Epithelial cell of alveolus of lung (primary cell): ENCODE measurements around the gene MCOLN2. TPM values are rescaled to one million over a fixed set of nuclear protein-coding genes. Genes with fewer than 3 reads are reported as not detected.

Experiments used
- total RNA-seq: library from RNA; depleted of rRNA; stranded (reverse); fragments of >200 nt; gene quantifications from 2 replicates; pipeline ENCODE4 v1.2.1, GENCODE V29; 2015

MCOLN2 gene
- 0.88 and 2.1 TPM in 2 replicates for total RNA-seq

DNA sequence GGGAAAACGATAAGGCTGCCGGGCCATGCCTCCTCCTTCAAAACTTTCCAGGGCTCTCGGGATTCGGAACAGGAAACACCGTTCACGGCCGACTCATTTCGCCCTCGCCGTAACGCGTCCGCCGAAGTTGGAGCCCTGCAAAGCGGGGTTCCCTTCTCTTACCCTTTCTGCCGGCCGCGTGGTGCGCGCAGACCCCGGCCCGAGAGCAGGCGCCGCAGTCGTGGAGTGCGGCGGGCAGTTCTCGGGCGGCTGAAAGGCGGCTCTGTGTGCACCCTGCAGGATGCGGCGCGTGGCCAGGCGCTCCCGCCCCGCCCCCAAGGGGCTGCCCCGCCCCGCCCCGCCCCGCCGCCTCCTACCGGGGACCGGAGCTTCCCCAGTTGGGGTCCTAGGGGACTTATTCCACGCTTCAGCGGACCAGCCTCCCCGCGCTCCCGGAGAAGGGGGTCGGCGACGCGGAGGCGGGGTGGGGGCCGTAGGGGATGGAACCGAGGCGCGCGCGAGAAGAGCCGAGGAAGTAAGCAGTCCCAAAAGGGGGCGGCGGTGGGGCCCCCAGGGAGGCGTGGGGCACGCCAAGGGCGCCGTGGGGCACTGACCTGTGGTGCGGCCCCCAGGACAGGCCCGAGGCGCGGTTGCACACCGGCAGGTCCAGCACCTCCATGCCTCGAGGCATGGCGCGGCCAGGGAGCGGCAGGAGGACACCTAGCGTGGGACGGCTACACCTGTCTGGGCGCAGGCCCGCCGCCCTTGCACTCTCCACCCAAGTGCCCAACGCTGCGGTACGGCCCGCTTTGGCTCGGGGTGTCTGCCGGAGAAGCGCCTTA, at the start of gene MCOLN2:
TSS of gene MCOLN2 (minus strand) at position 268 of the 821 bp plus-strand sequence. CDS start at position 27, 241 bp downstream.

GRCh38 chr1:84892705-84893618, 104.0 kb downstream of the MCOLN2 start, which contains the start of gene LPAR3:
LPAR3 (minus strand) TSS chr1:84893206; CDS start chr1:84866120, 27,086 bp downstream.

Other genes with a start within 250 kb of the MCOLN2 start
- gene LPAR3, start 103.9 kb downstream of the MCOLN2 start, total RNA-seq: 1.9 and 28.6 TPM in 2 replicates
- under 0.01 TPM in 1 of 2 replicates, not detected in the other for gene MCOLN3, start 51.4 kb upstream of the MCOLN2 start, total RNA-seq
- gene SYDE2, start 203.9 kb upstream of the MCOLN2 start, total RNA-seq: 3.0 and 3.1 TPM in 2 replicates